B cell (primary cell): ENCODE data around the gene AMBN. TPM values are rescaled to one million over a fixed set of nuclear protein-coding genes. Genes with fewer than 3 reads are reported as not detected.

Source experiments
- ATAC-seq: fragments of 200-7000 bp; cut with Tn5 transposase; one replicate; pipeline ENCODE4 v1.10.0; 2021; ENCODE audit warnings: low read depth, mild to moderate bottlenecking, moderate number of reproducible peaks, moderate library complexity
- CTCF ChIA-PET: fragments of 350-600 bp; sonication (Branson Sonifier 250); formaldehyde crosslinking; loops from one replicate; lab custom pipeline; 2021; ENCODE audit warnings: antibody characterized with exemption, inconsistent platforms; lab: Charles Lee
- POLR2A ChIA-PET: fragments of 350-600 bp; sonication (Branson Sonifier 250); formaldehyde crosslinking; loops from one replicate; lab custom pipeline; 2021; ENCODE audit warnings: antibody characterized with exemption; lab: Charles Lee
- DNase-seq: peaks from one replicate; pipeline ENCODE4 v3.0.0; 2013
- H2AFZ ChIP-seq: 2 replicates; pipeline ENCODE4 v1.6.1; 2012; ENCODE audit warnings: mild to moderate bottlenecking, low read depth, low read length; ENCODE audit not compliant: insufficient read depth, poor library complexity, severe bottlenecking
- H3K27ac ChIP-seq, 2 donors: 1 replicate in 1 of 2; 2 replicates in 1 of 2; pipeline ENCODE4 v1.5.1; 2012 to 2013; ENCODE audit warnings: low read length in 2 of 2, mild to moderate bottlenecking in 2 of 2, moderate library complexity in 1 of 2
- H3K27me3 ChIP-seq, 4 experiments: fragments of 200-600 bp in 1 of 4; sonication (generic) in 1 of 4; replicated peaks in 1 of 4; 1 replicate in 2 of 4; 2 replicates in 2 of 4; pipeline versions ENCODE4 v1.6.1 to v1.7.0; 2013 to 2016; ENCODE audit warnings: low read length in 3 of 4, mild to moderate bottlenecking in 2 of 4, mixed read lengths in 1 of 4, moderate library complexity in 1 of 4; ENCODE audit not compliant: insufficient read depth in 4 of 4, control insufficient read depth in 3 of 4; ENCODE audit errors: control extremely low read depth in 1 of 4
- H3K36me3 ChIP-seq, 2 experiments: replicated peaks in 1 of 2; 1 replicate in 1 of 2; 2 replicates in 1 of 2; pipeline versions ENCODE4 v1.6.1 to v1.7.1; 2013; ENCODE audit warnings: low read length in 1 of 2; ENCODE audit not compliant: insufficient read depth in 2 of 2, control insufficient read depth in 1 of 2; ENCODE audit errors: control extremely low read depth in 1 of 2, extremely low read depth in 1 of 2
- H3K4me1 ChIP-seq, 2 donors: fragments of 200-600 bp in 1 of 2; sonication (generic) in 1 of 2; 1 replicate in 1 of 2; 2 replicates in 1 of 2; pipeline versions ENCODE4 v1.5.1 to v1.6.1; 2013 to 2017; ENCODE audit warnings: low read length in 2 of 2; ENCODE audit not compliant: control insufficient read depth in 2 of 2, insufficient read depth in 2 of 2
- H3K4me2 ChIP-seq: replicated peaks from 2 replicates; pipeline ENCODE3; 2012; ENCODE audit warnings: mild to moderate bottlenecking, low read depth, low read length; ENCODE audit not compliant: poor library complexity, severe bottlenecking
- H3K4me3 ChIP-seq, 5 experiments: fragments of 200-600 bp in 1 of 5; sonication (generic) in 1 of 5; 1 replicate in 3 of 5; 2 replicates in 2 of 5; pipeline versions ENCODE4 v1.5.1 to v1.7.0; 2011 to 2016; ENCODE audit warnings: low read length in 4 of 5, mild to moderate bottlenecking in 4 of 5, low read depth in 2 of 5, control low read depth in 1 of 5, moderate library complexity in 1 of 5; ENCODE audit not compliant: insufficient read depth in 1 of 5; ENCODE audit errors: control extremely low read depth in 1 of 5, extremely low read depth in 1 of 5
- H3K79me2 ChIP-seq: fragments of 200-600 bp; sonication (generic); one replicate; pipeline ENCODE4 v1.6.0; 2016; ENCODE audit warnings: low read length; ENCODE audit not compliant: control insufficient read depth, insufficient read depth
- H3K9ac ChIP-seq: fragments of 200-600 bp; sonication (generic); 2 replicates; pipeline ENCODE4 v1.6.1; 2017; ENCODE audit warnings: mild to moderate bottlenecking, low read length, moderate library complexity
- H3K9me3 ChIP-seq, 3 donors: one replicate each; pipeline versions ENCODE4 v1.6.1 to v1.7.1; 2013; ENCODE audit warnings: low read length in 2 of 3; ENCODE audit not compliant: control insufficient read depth in 2 of 3, insufficient read depth in 1 of 3; ENCODE audit errors: control extremely low read depth in 1 of 3
- H4K20me1 ChIP-seq: 2 replicates; pipeline ENCODE4 v1.6.0; 2012; ENCODE audit warnings: mild to moderate bottlenecking, low read length; ENCODE audit not compliant: insufficient read depth, control insufficient read depth, poor library complexity, severe bottlenecking
- H3K27ac Mint-ChIP-seq: one replicate; pipeline ENCODE4 v1.8.0; 2021; ENCODE audit warnings: mixed read lengths
- H3K27me3 Mint-ChIP-seq: one replicate; pipeline ENCODE4 v1.8.0; 2021; ENCODE audit warnings: mixed read lengths
- H3K4me1 Mint-ChIP-seq: one replicate; pipeline ENCODE4 v1.8.0; 2021; ENCODE audit warnings: mixed read lengths
- H3K4me3 Mint-ChIP-seq: one replicate; pipeline ENCODE4 v1.8.0; 2021; ENCODE audit warnings: mixed read lengths
- H3K9me3 Mint-ChIP-seq: one replicate; pipeline ENCODE4 v1.8.0; 2022; ENCODE audit warnings: mixed read lengths; ENCODE audit not compliant: insufficient read depth
- CTCF ChIP-seq: fragments of 200-600 bp; IDR thresholded peaks from one replicate; pipeline ENCODE4 v1.8.0; 2022; ENCODE audit warnings: antibody characterized with exemption, mild to moderate bottlenecking
- EZH2 ChIP-seq: IDR thresholded peaks from 2 replicates; pipeline ENCODE4 v1.6.1; 2012; ENCODE audit warnings: borderline replicate concordance, low read depth, mild to moderate bottlenecking, moderate library complexity, low read length; ENCODE audit not compliant: insufficient read depth, poor library complexity, severe bottlenecking
- WGBS: methylation state at CpG from one replicate; pipeline ENCODE4 v1.1.5; 2013; ENCODE audit warnings: missing lambda C conversion rate; ENCODE audit not compliant: insufficient coverage; 5-methylcytosine and 5-hydroxymethylcytosine counted together
- intact Hi-C: fragments of 100-400 bp; cut with micrococcal nuclease; formaldehyde crosslinking; loops from one replicate; pipeline ENCODE4 v1.10.0; 2022
- polyA plus RNA-seq: library from polyadenylated mRNA; depleted of rRNA; stranded (reverse); fragments of >200 nt; gene quantifications from 2 replicates; pipeline ENCODE4 v1.2.3, GENCODE V29; 2012
- total RNA-seq, 2 donors: library from RNA; stranded (reverse); fragments of 120-200 nt in 1 of 2; gene quantifications; 1 replicate in 1 of 2; 2 replicates in 1 of 2; pipeline versions ENCODE4 v1.2.3 to v1.2.4, GENCODE V29; 2013 to 2022

Gene AMBN
- total and polyA plus RNA-seq, 2 donors (not counting 1 experiment from before 2014, with no cell fraction given): not detected

- no peak overlapping the region for H3K4me3 Mint-ChIP-seq
- no peaks in the 10 kb centered on the region for H4K20me1 ChIP-seq
- H3K4me2 ChIP-seq: no peak overlapping the region
- H3K4me3 ChIP-seq: no peak overlapping the region
- H3K27ac Mint-ChIP-seq: no peak overlapping the region
- no peaks in the 10 kb centered on the region for H3K36me3 ChIP-seq
- H3K27me3 Mint-ChIP-seq: peaks cover 29% of the 10 kb centered on the region
- H3K9ac ChIP-seq: no peak overlapping the region
- ATAC-seq (no peak), DNase-seq (no peak)
- H3K27me3 ChIP-seq: peaks cover 0 to 12% (median 1%) of the 10 kb centered on the region in 4 experiments
- TF ChIP-seq CTCF (no peak), EZH2 (no peak)
- H3K9me3 Mint-ChIP-seq: no peaks in the 10 kb centered on the region
- no peak overlapping the region for H3K27ac ChIP-seq
- intact Hi-C loops: no loop called here
- ChIA-PET POLR2A (no interaction called here), CTCF (no interaction called here)
- no peaks in the 10 kb centered on the region for H3K4me1 ChIP-seq
- H3K79me2 ChIP-seq: no peaks in the 10 kb centered on the region
- H2AFZ ChIP-seq: no peak overlapping the region
- H3K9me3 ChIP-seq: no peaks in the 10 kb centered on the region
- H3K4me1 Mint-ChIP-seq: no peaks in the 10 kb centered on the region
Observed at GRCh38 chr4:70575964-70576363, 16.1 kb upstream of the AMBN start.

GRCh38 chr4:70577220-70577927 lies 14.7 kb upstream of the AMBN start:
- Histone ChIP-seq H3K9ac (no peak overlapping the region), H3K4me2 (no peak overlapping the region), H3K4me1 (no peaks in the 10 kb centered on the region), H4K20me1 (no peaks in the 10 kb centered on the region), H3K4me3 (no peak overlapping the region), H2AFZ (no peak overlapping the region), H3K27me3 (peaks cover 0 to 4% (median 1%) of the 10 kb centered on the region in 4 experiments), H3K9me3 (no peaks in the 10 kb centered on the region), H3K36me3 (no peaks in the 10 kb centered on the region), H3K79me2 (no peaks in the 10 kb centered on the region), H3K27ac (no peak overlapping the region)
- DNase-seq (no peak), ATAC-seq (no peak)
- ChIA-PET CTCF (no interaction called here), POLR2A (no interaction called here)
- no peak overlapping the region for H3K27ac Mint-ChIP-seq
- intact Hi-C loops: no loop called here
- H3K9me3 Mint-ChIP-seq: no peaks in the 10 kb centered on the region
- H3K4me1 Mint-ChIP-seq: no peaks in the 10 kb centered on the region
- H3K27me3 Mint-ChIP-seq: peaks cover 26% of the 10 kb centered on the region
- no peak overlapping the region for H3K4me3 Mint-ChIP-seq
- TF ChIP-seq CTCF: no peak
- TF ChIP-seq EZH2: no peak
- 77% methylated on average over 4 of the region's 6 CpGs for WGBS
